Measurements from ENCODE around the gene ZNF219. TPM values are rescaled to one million over a fixed set of nuclear protein-coding genes. Genes with fewer than 3 reads are reported as not detected.

Gene ZNF219
- total RNA-seq, 1 donor from 2014 or later, result 143 TPM

- peak overlapping the region; percentile 23 for H3K4me3 Mint-ChIP-seq
- H3K9me3 Mint-ChIP-seq, result no peaks in the 10 kb centered on the region
- H3K4me1 Mint-ChIP-seq, result peaks cover 25% of the 10 kb centered on the region
- H3K36me3 Mint-ChIP-seq (ENCODE audit: low read depth), result peaks cover 35% of the 10 kb centered on the region
- H3K27ac Mint-ChIP-seq (ENCODE audit: unreplicated experiment), result no peak overlapping the region
- peaks cover 12% of the 10 kb centered on the region for H3K27me3 Mint-ChIP-seq (ENCODE audit: low read depth)
- no peak for TF ChIP-seq CTCF (conservative IDR thresholded peaks at IDR 0.05)
- DNase-seq (ENCODE audit: low read depth, low spot score), result no peak
Measured at GRCh38 chr14:21084396-21084795, 14.1 kb downstream of the ZNF219 start.

GRCh38 chr14:21083565-21084325 is 14.7 kb downstream of the ZNF219 start:
- H3K4me1 Mint-ChIP-seq, result peaks cover 19% of the 10 kb centered on the region
- DNase-seq (ENCODE audit: low read depth, low spot score), result no peak
- peak overlapping the region; percentile 23 for H3K4me3 Mint-ChIP-seq
- peaks cover 12% of the 10 kb centered on the region for H3K27me3 Mint-ChIP-seq (ENCODE audit: low read depth)
- TF ChIP-seq CTCF (conservative IDR thresholded peaks at IDR 0.05), result no peak
- H3K36me3 Mint-ChIP-seq (ENCODE audit: low read depth), result peaks cover 29% of the 10 kb centered on the region
- no peak overlapping the region for H3K27ac Mint-ChIP-seq (ENCODE audit: unreplicated experiment)
- no peaks in the 10 kb centered on the region for H3K9me3 Mint-ChIP-seq

GRCh38 chr14:21081521-21082142 is 16.8 kb downstream of the ZNF219 start:
- no peaks in the 10 kb centered on the region for H3K9me3 Mint-ChIP-seq
- TF ChIP-seq CTCF (conservative IDR thresholded peaks at IDR 0.05), result no peak
- H3K27me3 Mint-ChIP-seq (ENCODE audit: low read depth), result peaks cover 6% of the 10 kb centered on the region
- H3K27ac Mint-ChIP-seq (ENCODE audit: unreplicated experiment), result no peak overlapping the region
- peaks cover 27% of the 10 kb centered on the region for H3K36me3 Mint-ChIP-seq (ENCODE audit: low read depth)
- no peak for DNase-seq (ENCODE audit: low read depth, low spot score)
- H3K4me1 Mint-ChIP-seq, result peaks cover 9% of the 10 kb centered on the region
- peak overlapping the region; percentile 65 for H3K4me3 Mint-ChIP-seq

- no peak for DNase-seq (ENCODE audit: low read depth, low spot score)
- Mint-ChIP-seq H3K36me3 (ENCODE audit: low read depth) (peaks cover 22% of the 10 kb centered on the region), H3K4me3 (no peak overlapping the region), H3K27me3 (ENCODE audit: low read depth) (peaks cover 3% of the 10 kb centered on the region), H3K27ac (ENCODE audit: unreplicated experiment) (no peak overlapping the region), H3K9me3 (no peaks in the 10 kb centered on the region), H3K4me1 (peaks cover 11% of the 10 kb centered on the region)
- TF ChIP-seq CTCF (conservative IDR thresholded peaks at IDR 0.05), result no peak
Measured at GRCh38 chr14:21078726-21079125, 19.7 kb downstream of the ZNF219 start.

- peaks cover 15% of the 10 kb centered on the region for H3K4me1 Mint-ChIP-seq
- H3K9me3 Mint-ChIP-seq, result no peaks in the 10 kb centered on the region
- H3K27ac Mint-ChIP-seq (ENCODE audit: unreplicated experiment), result no peak overlapping the region
- no peak for DNase-seq (ENCODE audit: low read depth, low spot score)
- peaks cover 26% of the 10 kb centered on the region for H3K36me3 Mint-ChIP-seq (ENCODE audit: low read depth)
- no peak overlapping the region for H3K4me3 Mint-ChIP-seq
- H3K27me3 Mint-ChIP-seq (ENCODE audit: low read depth), result peaks cover 3% of the 10 kb centered on the region
- no peak for TF ChIP-seq CTCF (conservative IDR thresholded peaks at IDR 0.05)
Measured at GRCh38 chr14:21078287-21078686, 20.2 kb downstream of the ZNF219 start.
